HG03460 (cell line): ENCODE measurements around the gene CHCHD6.

Experiments used
- ATAC-seq: cut with Tn5 transposase; IDR thresholded peaks from one replicate; pipeline ENCODE4 v1.9.1; 2021; ENCODE audit not compliant: unreplicated experiment

Gene CHCHD6

DNA sequence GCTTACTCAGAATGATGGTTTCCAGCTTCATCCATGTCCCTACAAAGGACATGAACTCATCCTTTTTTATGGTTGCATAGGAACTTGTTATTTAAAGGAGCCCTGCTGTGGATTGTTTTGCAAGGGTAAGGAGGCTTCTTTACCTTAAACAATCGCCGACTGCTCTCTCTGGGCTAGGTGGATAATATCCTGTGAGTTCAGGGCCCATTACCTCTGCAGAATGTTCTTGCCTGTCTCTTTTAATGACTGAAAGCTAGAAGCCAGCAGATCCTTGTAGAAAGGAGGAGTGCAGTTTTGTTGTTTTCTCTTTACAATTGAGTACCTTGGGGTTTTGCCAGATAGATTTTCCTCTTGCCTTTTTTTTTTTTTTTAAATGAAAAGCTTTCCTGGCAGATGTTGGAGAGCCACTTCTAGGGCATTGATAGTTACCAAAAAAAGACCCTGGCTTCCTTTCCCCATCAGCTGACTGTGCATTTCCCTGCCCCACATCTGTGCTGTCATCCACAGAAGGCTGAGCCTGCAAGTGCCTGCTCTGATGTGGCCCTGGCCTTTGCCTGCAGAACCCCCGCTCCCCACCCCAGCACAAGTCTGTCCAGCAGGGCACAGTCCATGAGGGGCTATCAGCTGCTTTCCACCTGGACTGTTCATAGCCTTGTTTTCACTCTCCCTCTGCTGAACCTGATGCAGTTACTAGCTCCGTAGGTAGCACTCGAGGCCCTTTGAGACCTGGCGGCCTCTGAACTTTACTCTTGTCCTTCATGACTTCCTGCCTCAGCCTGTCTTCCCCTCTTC, 113.1 kb downstream of the CHCHD6 start:
- ATAC-seq: no peak

DNA sequence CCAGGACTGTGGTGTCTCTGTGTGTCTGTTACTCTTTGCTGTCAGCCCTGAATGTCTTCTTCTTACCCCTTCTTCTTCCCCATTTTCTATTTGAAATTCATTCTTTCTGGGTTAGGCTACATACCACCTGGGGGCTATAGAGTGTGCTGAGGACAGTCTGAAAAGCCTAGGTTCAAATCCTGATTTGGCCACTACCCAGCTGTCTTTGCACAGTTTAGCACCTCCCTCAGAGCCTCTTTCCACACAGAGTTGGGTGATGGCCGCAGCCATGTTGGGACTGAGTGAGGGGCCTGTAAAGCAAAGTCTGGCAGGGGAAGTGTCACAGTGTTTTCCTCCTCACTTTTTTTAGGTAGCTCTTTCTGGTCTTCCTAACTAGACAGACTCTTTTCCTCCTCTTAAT, 113.7 kb downstream of the CHCHD6 start:
- ATAC-seq: no peak

DNA sequence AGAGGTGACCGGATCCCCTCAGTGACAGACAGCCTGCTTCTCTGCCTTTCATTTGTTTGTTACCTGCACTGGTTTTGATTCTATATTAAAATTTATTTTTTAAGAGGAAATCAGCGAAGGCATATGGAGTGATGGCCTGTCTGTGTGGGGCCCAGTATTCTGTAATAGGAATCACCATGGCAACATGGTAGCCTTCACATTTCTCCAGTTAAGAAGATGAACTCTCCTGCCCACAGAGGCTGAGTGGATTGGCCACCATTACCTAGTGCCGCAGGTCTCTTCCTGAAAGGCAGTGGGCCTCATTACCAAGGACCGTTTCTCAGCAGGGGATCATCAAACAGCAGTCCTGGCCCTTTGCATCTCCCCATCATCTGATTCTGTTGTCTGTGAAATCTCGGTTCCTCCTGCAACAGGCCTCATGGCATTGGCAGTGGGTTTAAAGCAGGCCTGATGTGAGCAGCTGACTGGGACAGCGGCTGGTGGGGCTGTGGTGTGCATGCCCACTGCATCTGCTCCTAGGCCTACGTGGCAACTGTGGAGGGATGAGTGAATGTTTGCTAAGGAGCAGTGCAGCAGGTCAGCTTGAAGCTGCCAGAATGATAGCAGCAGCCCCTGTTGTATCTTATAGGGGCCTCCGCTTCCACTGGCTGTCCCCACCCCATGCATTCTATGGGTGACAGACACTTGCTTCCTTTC, 114.5 kb downstream of the CHCHD6 start:
- ATAC-seq: no peak

DNA sequence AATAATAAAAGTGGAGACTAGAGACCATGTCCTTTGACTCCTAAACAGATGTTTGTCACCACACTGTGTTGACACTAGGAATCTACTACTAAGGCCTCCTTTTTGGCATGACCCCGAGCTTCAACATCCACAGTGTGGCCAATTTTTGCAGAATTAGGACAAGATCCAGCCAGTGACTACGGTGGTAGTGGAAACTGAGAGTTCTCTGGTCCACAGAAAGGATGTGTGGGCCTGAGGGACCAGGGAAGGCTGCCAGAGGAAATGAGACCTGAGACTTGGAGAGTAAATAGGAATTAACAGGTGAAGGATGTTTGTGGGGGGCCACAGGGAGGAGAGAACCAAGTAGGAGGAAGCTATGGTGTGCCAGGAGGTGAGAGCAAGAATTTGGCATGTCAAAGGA, 122.7 kb downstream of the CHCHD6 start:
- ATAC-seq: no peak

DNA sequence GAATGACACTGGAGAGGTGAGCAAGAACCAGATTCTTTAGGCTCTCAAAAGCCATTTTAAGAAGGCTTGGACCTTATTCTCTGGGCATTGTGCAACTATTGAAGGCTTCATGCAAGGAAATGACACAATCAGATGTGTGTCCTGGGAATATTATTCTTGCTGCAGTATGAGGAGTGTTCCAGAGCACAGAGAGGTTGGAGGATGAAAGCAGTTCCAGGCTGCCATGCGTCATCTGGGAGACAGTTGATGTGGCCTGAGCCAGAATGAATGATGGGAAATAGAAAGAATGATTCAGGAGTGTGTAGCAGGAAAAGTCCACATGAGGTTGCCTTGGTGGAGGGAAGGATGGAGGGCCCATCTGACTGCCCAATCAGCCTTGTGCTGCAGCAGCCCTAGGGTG, 123.1 kb downstream of the CHCHD6 start:
- no peak for ATAC-seq

DNA sequence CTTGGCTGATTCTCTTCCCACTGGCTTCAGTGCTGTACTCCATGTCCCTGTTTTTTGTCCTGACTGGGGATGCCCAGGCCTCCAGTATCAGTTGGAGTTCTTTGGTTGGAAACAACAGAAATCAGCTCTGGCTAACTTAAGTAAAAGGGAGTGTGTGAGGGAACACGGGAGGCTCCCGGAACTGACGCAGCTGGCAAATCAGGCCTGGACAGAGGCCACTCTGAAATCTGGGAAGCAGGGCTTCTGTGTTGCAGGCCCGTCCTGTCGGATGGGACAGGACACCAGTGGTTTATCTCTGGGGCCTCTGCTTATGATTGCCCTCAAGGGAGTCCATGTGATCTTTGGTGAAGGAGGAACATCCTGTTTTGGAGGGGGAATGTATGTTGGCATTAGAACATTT, 124.3 kb downstream of the CHCHD6 start:
- no peak for ATAC-seq

DNA sequence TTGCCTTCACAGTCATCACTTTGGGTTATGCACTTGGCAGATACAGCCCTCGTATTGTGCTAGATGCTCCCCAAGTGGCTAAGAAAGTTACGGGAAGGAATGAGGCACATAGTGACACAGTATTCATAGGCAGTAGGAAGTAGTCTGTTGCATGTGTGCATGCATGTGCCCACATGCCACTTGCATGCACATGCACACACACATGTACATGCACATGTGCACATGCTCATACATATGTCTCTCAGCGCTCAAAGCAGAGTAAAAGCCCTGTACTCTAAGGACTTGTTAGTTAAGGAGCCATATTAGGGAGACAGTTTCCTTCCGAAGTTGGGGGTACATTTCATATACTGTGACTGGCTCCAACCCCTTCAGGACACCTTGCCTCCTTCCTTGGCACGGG, 128.9 kb downstream of the CHCHD6 start:
- ATAC-seq: no peak

DNA sequence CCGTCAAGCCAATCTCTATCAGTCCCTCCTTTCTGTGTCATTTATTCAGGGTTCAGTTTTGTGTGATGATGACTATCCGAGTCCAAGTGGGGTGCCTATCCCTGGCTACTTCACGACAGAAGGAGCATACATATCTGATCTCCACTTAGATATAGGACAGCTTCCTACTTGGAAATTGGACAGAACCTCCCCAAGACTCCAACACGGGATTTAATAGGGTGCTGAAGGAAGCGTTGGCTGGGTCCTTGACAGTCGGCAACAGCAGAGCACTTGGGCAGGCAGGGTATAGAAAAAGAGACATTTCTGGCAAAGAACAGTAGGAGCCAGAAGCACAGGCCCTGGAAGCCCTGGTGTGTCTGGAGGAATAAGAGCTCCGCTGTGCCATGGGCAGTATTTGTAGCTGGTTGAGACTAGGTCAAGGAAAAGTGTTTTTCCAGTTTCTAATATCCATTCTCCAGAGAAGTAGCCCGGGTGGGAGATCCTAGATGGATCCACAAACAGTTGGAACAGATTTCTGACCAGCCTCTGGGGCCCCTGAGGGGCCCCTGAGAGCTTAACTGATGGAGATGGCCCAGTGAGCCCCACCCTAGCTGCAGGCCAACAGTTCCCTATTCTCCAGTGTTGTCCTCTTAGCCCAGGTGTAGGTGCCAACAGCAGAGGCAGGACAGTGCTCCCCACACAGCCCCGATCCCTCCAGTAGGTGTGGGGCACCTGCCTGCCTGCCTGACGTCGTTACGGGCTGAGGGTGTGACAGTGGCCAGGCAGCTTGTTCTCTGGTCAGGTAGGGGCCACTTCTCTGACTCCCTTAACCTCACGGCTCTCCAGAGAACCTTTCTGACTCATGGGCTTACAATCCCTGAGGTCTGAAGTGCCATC, 130.8 kb downstream of the CHCHD6 start:
- ATAC-seq: no peak

DNA sequence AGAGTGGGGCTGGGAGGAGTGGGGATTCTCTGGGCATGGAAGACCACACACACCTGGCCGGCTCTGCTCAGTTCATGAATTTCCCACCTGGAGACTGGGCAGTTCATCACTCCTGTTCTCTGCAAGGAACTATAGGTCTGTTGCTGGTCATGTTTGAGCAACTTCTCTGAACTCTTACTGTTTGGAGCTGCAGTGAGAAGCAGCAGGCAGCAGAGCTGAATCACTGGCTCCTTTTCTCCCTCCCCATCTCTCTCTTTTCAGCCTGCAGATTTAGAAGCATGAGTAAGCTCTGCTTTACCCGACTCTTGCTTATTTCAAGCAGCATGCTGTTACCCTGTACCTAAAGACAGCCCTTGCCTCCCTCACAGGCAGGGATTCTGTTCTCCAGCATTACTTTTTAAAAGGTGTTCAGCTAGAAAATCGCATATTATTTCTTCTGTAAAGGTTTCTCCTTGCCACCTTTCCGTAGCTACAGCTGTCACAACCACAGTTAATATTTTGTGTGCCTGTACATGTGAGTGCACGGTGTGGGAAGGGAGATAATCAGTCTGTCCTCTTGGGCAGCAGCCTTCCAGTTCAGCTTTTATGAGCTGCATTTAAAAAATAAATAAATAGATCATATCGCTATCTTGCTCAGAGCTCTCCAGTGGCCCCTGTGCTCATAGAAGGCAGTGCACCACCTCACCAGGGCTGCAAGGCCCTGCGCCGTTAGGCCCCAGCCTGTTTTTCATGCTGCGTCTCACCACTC, 131.6 kb downstream of the CHCHD6 start:
- no peak for ATAC-seq

DNA sequence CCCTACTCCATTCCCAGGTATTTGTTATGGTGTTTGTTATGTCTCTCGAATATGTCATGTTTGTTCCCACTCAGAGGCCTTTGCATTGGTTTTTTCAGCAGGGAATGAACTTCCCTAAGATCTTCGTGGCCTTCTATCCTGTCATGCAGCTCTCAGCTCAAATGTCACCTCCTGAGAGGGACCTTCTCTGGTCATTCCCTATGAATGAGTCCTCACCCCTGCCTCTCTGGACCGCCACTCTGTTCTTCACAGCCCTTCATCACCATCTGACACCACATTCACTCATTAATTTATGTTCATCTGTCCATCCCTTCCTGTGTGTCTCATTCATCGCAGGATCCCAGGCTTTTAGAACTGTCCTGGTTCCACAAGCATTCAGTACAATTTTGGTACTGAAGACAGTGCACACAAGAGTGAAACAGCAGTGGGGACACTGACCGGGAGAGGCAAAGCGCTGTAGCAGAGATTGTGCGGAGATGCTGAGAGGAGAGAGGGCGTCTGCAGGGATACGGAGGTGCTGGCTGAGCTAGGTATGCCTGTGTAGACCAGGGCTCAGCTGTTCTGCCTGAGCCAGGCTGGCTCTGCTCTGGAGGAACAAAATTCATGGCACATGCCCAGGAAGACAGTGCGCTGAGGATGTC, 132.3 kb downstream of the CHCHD6 start:
- no peak for ATAC-seq

DNA sequence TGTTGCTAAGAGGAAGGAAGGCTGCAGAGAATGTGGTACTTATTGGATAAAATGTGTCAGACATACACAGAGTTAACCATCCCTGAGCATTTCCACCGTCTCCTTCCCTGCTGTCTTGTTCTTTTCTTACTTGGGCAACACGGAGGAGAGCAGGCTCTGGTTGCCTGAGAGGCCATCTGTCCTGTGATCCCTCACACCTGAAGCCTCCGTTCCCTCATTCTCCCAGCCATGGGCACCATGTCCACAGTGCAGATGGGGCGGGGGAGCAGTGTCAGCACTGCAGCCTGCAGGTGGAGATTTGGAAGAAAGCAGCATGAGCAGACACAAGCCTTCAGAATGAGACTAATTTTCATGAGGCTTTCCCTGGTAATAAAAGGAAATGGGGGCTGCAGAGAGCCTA, 133.7 kb downstream of the CHCHD6 start:
- ATAC-seq: no peak

DNA sequence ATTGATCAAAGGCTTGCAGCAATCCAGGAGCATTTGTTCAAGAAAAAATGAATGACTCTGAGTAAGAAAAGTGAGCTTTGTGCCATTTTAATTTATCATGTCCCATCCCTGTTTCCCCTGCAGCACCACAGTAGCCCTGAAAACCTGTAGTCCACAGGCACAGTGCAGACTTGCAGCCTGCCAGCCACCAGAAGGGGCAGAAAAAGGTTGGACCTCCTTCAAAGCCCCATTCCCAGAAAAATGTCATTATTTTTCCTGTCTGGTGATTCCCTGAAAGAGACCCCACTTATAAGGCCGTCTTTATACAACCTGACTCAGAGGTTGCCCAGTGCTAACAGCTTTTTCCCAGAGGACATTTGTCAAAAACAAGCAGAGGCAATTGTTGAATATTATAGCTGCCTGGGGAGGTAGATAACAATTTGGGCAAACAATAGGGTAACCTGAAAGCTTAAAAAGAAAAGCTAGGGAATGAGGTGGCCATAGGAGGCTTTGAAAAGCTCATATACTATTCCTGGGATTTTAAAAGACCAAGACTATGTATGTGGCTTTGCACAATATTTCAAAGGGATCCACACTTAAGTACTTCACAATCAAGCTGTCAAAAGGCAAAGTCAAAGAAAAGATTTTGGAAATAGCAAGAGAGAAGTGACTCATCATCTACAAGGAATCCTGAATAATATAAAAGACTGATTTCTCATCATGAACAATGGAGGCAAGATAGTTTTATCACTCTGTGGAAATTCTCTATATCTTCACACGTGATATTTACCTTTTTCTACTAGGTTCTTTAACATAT, 142.1 kb downstream of the CHCHD6 start:
- ATAC-seq: no peak

DNA sequence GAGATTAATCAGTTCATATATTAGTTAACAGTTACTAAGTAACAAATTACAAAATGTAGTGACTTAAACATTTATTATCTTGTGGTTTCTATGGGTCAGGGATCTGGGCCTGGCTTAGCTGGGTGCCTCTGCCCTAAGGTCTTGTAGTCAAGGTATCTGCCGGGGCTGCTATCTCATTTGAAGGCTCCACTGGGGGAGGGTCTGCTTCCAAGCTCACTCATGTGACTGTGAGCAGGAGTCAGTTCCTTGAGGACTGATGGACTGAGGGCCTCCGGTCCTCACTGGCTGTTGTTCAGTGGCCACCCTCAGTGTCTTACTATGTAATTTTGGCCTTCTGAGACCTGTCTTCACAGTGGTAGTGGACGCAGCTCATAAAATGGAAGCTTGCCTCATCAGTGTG, 143.0 kb downstream of the CHCHD6 start:
- ATAC-seq: no peak

DNA sequence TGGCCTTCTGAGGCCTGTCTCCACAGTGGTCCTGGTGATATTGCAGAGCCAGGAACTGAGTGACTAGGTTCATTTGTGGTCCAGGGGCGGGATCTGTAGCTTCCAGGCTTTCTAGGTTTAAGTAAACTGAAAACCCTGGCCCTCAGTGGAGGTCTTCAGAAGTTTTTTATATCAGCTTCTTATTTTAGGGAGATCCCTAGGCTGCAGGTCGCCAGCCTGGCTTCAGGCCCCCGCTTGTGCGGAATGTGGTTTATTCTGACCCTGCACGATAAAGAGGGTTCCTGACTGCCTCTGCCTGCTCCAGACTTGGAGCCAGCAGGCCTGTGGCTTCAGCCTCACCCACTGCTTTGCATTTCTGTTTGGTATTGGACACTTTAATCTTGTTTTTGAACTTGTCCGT, 145.0 kb downstream of the CHCHD6 start:
- ATAC-seq: no peak

DNA sequence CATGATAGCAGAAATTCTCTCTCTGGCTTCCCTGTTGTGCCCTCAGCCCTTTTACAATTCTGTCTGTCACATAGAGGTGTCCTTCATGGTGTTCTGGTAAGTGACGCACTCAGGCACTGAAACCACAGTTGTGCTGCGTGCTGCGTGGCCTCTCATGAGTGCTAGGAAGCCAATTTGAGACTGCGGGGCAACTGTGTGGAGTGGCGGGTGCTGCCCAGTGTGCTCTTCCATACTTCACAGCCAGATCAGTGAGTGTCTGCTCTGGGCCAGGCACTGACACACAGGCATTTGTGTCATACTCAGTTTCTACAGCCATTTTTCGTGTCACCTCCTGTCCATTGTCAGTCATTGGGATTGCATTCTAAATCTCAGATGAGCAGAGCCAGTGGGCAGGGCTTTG, 145.7 kb downstream of the CHCHD6 start:
- ATAC-seq: no peak

DNA sequence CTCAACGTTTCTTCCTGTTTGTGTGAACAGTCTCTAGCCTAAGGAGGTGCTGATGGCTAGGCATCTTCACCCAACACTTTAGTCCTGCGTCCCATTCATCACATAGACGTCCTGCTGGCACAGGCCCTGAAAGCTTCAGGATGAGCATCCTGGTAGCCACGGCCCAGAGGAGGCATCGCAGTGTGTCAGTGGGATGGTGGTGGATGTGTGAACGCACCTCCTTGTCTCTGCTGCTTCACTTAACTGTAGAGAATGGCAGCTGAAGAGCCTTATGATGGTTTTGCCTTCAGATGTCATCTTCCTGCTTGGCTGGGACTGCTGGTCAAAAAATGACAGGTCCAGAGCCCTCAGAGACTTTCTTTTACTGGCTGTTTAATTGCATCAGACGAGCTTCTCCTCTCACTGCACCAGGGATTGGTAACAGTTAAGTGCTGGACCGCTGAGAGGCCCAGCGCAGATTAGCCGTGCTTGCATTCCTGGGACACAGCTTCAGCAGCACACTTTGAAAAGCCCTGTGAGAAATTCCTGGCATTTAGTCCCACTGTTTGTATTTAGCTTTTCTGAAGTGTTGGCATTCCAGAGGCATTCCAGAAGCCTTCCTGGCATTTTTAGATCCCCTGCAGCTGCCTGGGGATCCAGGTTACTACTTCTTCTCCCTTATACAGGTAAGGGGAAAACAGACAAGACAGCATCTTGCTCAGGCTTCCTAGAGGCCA, 146.5 kb downstream of the CHCHD6 start:
- no peak for ATAC-seq

DNA sequence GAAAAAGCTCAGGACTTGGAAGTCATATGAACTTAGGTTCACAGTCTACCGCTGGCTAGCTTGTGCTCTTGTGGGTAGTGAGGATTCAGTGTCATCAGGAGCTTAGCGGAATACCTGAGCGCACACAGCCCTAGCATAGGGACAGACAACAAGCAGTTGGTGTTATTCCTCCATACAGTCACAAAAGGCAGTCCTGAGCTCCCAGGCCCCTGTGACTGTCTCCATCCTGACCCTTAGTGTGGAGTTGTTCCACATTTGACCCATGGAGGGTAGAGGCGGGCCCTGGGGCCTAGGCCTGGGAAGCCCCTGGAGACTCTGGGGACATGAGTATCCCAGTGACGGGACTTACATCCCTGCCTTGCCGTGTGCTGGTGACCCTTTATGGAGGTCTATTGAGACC, 147.3 kb downstream of the CHCHD6 start:
- no peak for ATAC-seq

DNA sequence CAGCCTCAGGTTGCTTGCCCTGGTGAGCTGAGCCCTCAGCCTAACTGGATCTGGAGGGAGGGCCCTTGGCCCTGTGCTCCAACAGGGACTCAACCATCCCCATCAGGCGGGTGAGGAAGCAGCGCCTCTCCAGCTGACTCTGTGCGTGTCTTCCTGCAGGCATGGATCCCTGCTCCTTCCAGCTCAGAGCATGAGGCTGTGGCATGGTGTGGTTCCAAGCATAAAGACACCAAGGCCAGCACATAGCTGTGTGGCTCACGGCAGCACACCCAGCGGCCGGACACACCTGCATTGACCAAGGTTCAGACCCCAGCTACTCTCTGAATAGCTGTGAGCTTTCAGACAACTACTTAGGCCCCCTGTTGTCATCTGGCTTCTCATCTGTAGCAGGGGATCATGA, 147.9 kb downstream of the CHCHD6 start:
- no peak for ATAC-seq

DNA sequence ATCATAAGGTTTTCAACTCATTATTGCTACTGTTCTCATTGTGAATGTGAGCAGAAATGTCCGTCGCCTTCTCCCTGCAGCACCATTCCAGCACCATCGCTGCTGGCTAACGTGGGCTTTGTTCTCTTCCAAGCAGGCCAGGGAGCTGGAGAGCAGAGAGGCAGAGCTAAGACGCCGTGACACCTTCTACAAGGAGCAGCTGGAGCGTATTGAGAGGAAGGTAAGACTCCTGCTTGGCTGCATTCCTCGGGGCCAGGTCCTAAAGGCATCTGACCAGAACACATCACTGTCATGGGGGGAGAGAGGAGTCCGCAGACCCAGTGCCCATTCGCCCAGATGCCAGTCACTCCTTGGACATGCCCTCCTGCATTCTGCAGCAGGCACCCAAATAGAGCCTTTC, 148.5 kb downstream of the CHCHD6 start:
- no peak for ATAC-seq
